Hepatocyte (in vitro differentiated cells): ENCODE data around the gene ACTR6. TPM values are rescaled to one million over a fixed set of nuclear protein-coding genes. Genes with fewer than 3 reads are reported as not detected.

Experiments used
- DNase-seq: peaks from one replicate; pipeline ENCODE4 v3.0.0-alpha.2; 2016; ENCODE audit warnings: low spot score
- H2AFZ ChIP-seq: fragments of 200-600 bp; sonication (generic); 2 replicates; pipeline ENCODE4 v1.6.0; 2016; ENCODE audit warnings: antibody characterized with exemption, mild to moderate bottlenecking
- H3K27ac ChIP-seq: fragments of 200-600 bp; sonication (generic); 2 replicates; pipeline ENCODE4 v1.5.1; 2016; ENCODE audit warnings: mild to moderate bottlenecking
- H3K27me3 ChIP-seq: fragments of 200-600 bp; sonication (generic); 2 replicates; pipeline ENCODE4 v1.6.1; 2016
- H3K36me3 ChIP-seq: fragments of 200-600 bp; sonication (generic); replicated peaks from 2 replicates; pipeline ENCODE4 v1.5.1; 2016; ENCODE audit warnings: low read depth; ENCODE audit not compliant: insufficient read depth
- H3K4me1 ChIP-seq: fragments of 200-600 bp; sonication (generic); 2 replicates; pipeline ENCODE4 v1.5.1; 2016; ENCODE audit warnings: mild to moderate bottlenecking, moderate library complexity; ENCODE audit not compliant: insufficient read depth
- H3K4me2 ChIP-seq: fragments of 200-600 bp; sonication (generic); 2 replicates; pipeline ENCODE4 v1.6.0; 2016
- H3K4me3 ChIP-seq: fragments of 200-600 bp; sonication (generic); 2 replicates; pipeline ENCODE4 v1.5.1; 2016; ENCODE audit warnings: mild to moderate bottlenecking
- H3K79me2 ChIP-seq: fragments of 200-600 bp; sonication (generic); 2 replicates; pipeline ENCODE4 v1.6.0; 2017; ENCODE audit warnings: mild to moderate bottlenecking
- H3K9me2 ChIP-seq: fragments of 200-600 bp; sonication (generic); replicated peaks from 2 replicates; pipeline ENCODE4 v1.6.0; 2017; ENCODE audit warnings: mild to moderate bottlenecking; ENCODE audit not compliant: insufficient read depth
- H3K9me3 ChIP-seq: fragments of 200-600 bp; sonication (generic); 2 replicates; pipeline ENCODE4 v1.5.1; 2016; ENCODE audit warnings: low read depth, mild to moderate bottlenecking
- H4K20me1 ChIP-seq: fragments of 200-600 bp; sonication (generic); 2 replicates; pipeline ENCODE4 v1.6.0; 2016; ENCODE audit warnings: mild to moderate bottlenecking; ENCODE audit not compliant: insufficient read depth, poor library complexity, severe bottlenecking
- EZH2 ChIP-seq: fragments of 200-600 bp; sonication (generic); IDR thresholded peaks from 2 replicates; pipeline ENCODE4 v1.6.1; 2016; ENCODE audit warnings: antibody characterized with exemption, mild to moderate bottlenecking, borderline replicate concordance
- EZH2phosphoT487 ChIP-seq: fragments of 200-600 bp; sonication (generic); IDR thresholded peaks from one replicate; pipeline ENCODE4 v1.6.1; 2018; ENCODE audit warnings: antibody characterized with exemption, mild to moderate bottlenecking, low read depth, moderate library complexity; ENCODE audit not compliant: unreplicated experiment, severe bottlenecking
- WGBS: methylation state at CpG from one replicate; pipeline ENCODE4 v1.1.6; 2016; ENCODE audit warnings: low lambda C conversion rate; ENCODE audit errors: missing lambda C conversion rate; 5-methylcytosine and 5-hydroxymethylcytosine counted together
- polyA plus RNA-seq: library from polyadenylated mRNA; unstranded; fragments of >200 nt; fragmentation: Nextera tagmentation; extraction: Ambion mirVana; gene quantifications from 2 replicates; pipeline ENCODE4 v1.2.1, GENCODE V29; 2016
- total RNA-seq: library from RNA; depleted of rRNA; stranded (reverse); fragments of >200 nt; gene quantifications from 2 replicates; pipeline ENCODE4 v1.2.3, GENCODE V29; 2014
- TF ChIP-seq, protein P1 (sequence below): fragments of 200-600 bp; sonication (generic); IDR thresholded peaks from 2 replicates; pipeline ENCODE4 v1.5.1; 2016; ENCODE audit warnings: antibody characterized with exemption, mild to moderate bottlenecking; ENCODE audit not compliant: poor library complexity

The ACTR6 gene
- total and polyA plus RNA-seq, 2 experiments from 2014 or later = 18.0 to 38.0 TPM

DNA sequence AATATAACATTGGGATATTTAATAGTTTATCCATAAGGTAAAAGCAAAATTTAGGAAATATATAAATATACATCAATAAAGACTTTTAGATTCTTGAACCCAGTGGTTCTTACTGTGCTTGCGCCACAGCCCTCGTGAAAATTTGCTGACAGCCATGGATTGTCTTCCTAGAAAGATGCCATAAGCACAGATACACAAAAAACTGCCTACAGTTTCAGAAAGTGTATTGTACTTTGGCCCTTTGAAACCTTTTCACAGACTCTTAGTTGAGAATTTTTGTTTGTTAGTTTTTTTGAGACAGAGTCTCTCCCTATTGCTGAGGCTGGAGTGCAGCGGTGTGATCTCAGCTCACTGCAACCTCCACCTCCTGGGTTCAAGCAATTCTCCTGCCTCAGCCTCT, 38.2 kb downstream of the ACTR6 start:
- no peaks in the 10 kb centered on the region for H3K9me3 ChIP-seq
- no peak overlapping the region for H2AFZ ChIP-seq
- DNase-seq = no peak
- no peak overlapping the region for H3K4me2 ChIP-seq
- H4K20me1 ChIP-seq = no peaks in the 10 kb centered on the region
- H3K9me2 ChIP-seq = no peaks in the 10 kb centered on the region
- no peak overlapping the region for H3K27ac ChIP-seq
- H3K79me2 ChIP-seq = no peaks in the 10 kb centered on the region
- no peaks in the 10 kb centered on the region for H3K4me1 ChIP-seq
- no peaks in the 10 kb centered on the region for H3K36me3 ChIP-seq
- no peak for TF ChIP-seq EZH2
- no peaks in the 10 kb centered on the region for H3K27me3 ChIP-seq
- 90% methylated on average over 3 of the region's 3 CpGs for WGBS
- no peak overlapping the region for H3K4me3 ChIP-seq

GRCh38 chr12:100239589-100239988, 39.0 kb downstream of the ACTR6 start:
- no peak overlapping the region for H3K4me3 ChIP-seq
- no peaks in the 10 kb centered on the region for H3K79me2 ChIP-seq
- DNase-seq = no peak
- WGBS = 100% methylated on average over 1 of the region's 1 CpG
- no peaks in the 10 kb centered on the region for H3K27me3 ChIP-seq
- no peaks in the 10 kb centered on the region for H3K36me3 ChIP-seq
- H3K27ac ChIP-seq = no peak overlapping the region
- H3K9me2 ChIP-seq = no peaks in the 10 kb centered on the region
- H4K20me1 ChIP-seq = no peaks in the 10 kb centered on the region
- no peaks in the 10 kb centered on the region for H3K9me3 ChIP-seq
- no peaks in the 10 kb centered on the region for H3K4me1 ChIP-seq
- no peak overlapping the region for H3K4me2 ChIP-seq
- H2AFZ ChIP-seq = no peak overlapping the region
- TF ChIP-seq EZH2phosphoT487 = no peak
- no peak for TF ChIP-seq EZH2

DNA sequence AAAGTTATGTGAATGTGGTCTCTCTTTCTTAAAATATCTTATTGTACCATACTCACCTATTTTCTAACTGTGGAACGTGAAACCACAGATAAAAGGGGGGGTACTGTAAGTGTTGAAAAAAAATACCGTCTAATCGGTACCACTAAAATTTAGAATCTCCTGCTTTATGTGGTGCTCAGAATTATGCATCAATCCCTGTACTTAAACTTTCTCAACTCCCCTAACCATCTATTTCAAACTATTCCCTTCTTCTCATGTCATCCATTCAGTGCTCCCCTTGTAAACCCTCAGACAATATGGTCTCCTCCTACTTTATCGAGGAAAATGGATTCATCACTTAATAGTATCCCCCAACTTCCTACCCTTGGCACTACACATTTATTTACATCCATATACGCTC, 42.5 kb downstream of the ACTR6 start:
- Histone ChIP-seq H3K9me2 (no peaks in the 10 kb centered on the region), H2AFZ (no peak overlapping the region), H3K27ac (no peak overlapping the region), H3K4me3 (no peak overlapping the region), H3K27me3 (no peaks in the 10 kb centered on the region), H3K4me2 (no peak overlapping the region), H3K9me3 (no peaks in the 10 kb centered on the region), H3K36me3 (no peaks in the 10 kb centered on the region), H3K4me1 (no peaks in the 10 kb centered on the region), H4K20me1 (no peaks in the 10 kb centered on the region), H3K79me2 (no peaks in the 10 kb centered on the region)
- DNase-seq = no peak
- TF ChIP-seq EZH2phosphoT487 (no peak), EZH2 (no peak)
- TF ChIP-seq, protein P1, sequence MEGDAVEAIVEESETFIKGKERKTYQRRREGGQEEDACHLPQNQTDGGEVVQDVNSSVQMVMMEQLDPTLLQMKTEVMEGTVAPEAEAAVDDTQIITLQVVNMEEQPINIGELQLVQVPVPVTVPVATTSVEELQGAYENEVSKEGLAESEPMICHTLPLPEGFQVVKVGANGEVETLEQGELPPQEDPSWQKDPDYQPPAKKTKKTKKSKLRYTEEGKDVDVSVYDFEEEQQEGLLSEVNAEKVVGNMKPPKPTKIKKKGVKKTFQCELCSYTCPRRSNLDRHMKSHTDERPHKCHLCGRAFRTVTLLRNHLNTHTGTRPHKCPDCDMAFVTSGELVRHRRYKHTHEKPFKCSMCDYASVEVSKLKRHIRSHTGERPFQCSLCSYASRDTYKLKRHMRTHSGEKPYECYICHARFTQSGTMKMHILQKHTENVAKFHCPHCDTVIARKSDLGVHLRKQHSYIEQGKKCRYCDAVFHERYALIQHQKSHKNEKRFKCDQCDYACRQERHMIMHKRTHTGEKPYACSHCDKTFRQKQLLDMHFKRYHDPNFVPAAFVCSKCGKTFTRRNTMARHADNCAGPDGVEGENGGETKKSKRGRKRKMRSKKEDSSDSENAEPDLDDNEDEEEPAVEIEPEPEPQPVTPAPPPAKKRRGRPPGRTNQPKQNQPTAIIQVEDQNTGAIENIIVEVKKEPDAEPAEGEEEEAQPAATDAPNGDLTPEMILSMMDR = no peak
- 84% methylated on average over 5 of the region's 5 CpGs for WGBS

GRCh38 chr12:100247765-100248164, 47.1 kb downstream of the ACTR6 start:
- Histone ChIP-seq H3K79me2 (no peaks in the 10 kb centered on the region), H3K27ac (no peak overlapping the region), H4K20me1 (no peaks in the 10 kb centered on the region), H3K4me1 (peaks cover 7% of the 10 kb centered on the region), H3K4me2 (no peak overlapping the region), H3K4me3 (no peak overlapping the region), H3K9me3 (no peaks in the 10 kb centered on the region), H3K9me2 (no peaks in the 10 kb centered on the region), H3K27me3 (no peaks in the 10 kb centered on the region), H2AFZ (no peak overlapping the region), H3K36me3 (no peaks in the 10 kb centered on the region)
- WGBS = 94% methylated on average over 4 of the region's 4 CpGs
- TF ChIP-seq EZH2phosphoT487 (no peak), EZH2 (no peak)
- TF ChIP-seq, protein P1 = no peak
- no peak for DNase-seq

- Histone ChIP-seq H3K27ac (no peak overlapping the region), H2AFZ (no peak overlapping the region)
These were observed 48.3 kb downstream of the ACTR6 start for GRCh38 chr12:100248886-100249285.

More at GRCh38 chr12:100248886-100249285, 48.3 kb downstream of the ACTR6 start:
- no peak for TF ChIP-seq EZH2phosphoT487
- TF ChIP-seq EZH2 = no peak
- TF ChIP-seq, protein P1 = no peak
- no peak overlapping the region for H3K4me2 ChIP-seq
- no peaks in the 10 kb centered on the region for H3K79me2 ChIP-seq
- no peak for DNase-seq
- H3K27me3 ChIP-seq = no peaks in the 10 kb centered on the region
- peaks cover 7% of the 10 kb centered on the region for H3K4me1 ChIP-seq
- no peaks in the 10 kb centered on the region for H3K9me2 ChIP-seq
- no peaks in the 10 kb centered on the region for H3K9me3 ChIP-seq
- H3K36me3 ChIP-seq = no peaks in the 10 kb centered on the region
- no peak overlapping the region for H3K4me3 ChIP-seq
- H4K20me1 ChIP-seq = no peaks in the 10 kb centered on the region
